ENCODE results near the gene ELAVL2. TPM values are rescaled to one million over a fixed set of nuclear protein-coding genes. Genes with fewer than 3 reads are reported as not detected.

ELAVL2 gene
- polyA plus RNA-seq, 4 donors: 3.3 to 9.7 (median 4.4) TPM

DNA sequence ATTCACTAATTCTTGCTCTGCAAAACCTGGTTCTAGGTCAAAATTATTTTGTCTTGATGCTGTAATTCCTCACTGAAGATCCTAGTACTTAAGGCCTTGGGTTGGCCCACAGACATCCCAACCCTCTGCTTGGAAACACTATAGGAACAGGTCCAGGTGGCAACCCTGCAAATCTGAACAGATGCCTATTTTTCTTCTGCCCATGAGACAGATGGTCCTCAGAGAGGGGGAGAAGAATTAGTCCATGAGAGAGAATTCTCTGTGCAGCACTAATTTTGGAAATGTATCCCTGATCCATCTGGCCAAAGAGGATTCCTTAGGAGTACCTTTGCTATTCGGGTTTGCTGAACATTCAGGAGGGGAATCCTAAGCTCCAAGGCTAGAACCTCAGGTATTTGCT, 156.3 kb downstream of the ELAVL2 start:
- no peak for DNase-seq (ENCODE audit: low read depth in 4 of 4, low spot score in 3 of 4)

DNA sequence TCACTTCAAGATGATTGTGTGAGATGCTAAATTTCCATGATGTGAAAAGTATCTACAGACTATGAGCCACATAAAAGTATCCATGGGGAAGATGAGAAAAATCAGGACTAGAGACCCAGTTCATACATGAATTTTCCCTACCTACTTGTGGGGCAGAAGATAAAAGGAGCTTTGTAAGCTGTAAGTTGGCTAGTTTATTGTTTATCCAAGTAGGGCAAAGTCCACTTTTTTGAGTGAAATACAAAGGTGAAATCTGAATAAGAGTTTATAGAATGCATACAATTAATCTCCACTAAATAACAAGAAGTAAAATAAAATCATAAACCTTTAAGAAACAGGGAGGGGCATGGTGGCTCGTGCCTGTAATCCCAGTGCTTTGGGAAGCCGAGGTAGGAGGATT, 160.4 kb downstream of the ELAVL2 start:
- DNase-seq (ENCODE audit: low read depth in 4 of 4, low spot score in 3 of 4): no peak

DNA sequence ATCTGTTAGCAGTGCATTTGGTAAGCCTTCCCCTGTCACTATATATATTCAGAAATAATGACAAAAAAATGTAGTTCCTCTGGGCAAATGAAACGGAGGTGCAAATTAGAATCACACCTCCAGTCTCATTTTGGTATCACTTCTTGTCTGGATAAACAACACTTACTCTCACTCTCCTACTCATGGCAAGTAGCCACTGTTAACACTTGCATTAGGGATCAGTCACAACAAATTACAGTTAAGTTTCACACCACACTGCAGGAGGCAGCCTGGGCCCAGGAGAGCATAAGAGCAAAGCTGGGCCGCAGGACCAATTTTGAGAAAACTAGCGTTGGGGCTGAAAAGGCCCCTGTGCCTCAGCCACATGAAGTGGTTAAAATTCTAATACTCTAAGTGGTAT, 161.0 kb downstream of the ELAVL2 start:
- no peak for DNase-seq (ENCODE audit: low read depth in 4 of 4, low spot score in 3 of 4)

DNA sequence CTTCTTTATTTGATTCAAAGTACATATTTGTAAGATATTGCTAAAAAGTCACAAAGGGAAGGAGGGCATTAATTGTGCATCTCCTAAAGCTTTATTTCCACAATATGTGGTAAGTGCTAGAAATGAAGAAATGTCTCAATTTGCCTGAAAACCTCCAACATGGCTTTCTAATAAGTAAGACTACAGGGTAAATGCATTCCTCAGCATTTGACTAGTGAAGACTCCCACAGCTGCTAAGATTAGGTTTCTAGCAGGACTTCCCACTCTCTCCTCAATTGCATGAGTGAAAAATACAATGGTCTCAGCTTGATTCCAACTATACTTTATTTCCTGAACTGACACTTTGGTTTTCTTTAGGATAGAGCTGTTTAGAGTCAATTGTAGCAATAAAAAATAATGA, 162.1 kb downstream of the ELAVL2 start:
- DNase-seq (ENCODE audit: low read depth in 4 of 4, low spot score in 3 of 4): no peak

DNA sequence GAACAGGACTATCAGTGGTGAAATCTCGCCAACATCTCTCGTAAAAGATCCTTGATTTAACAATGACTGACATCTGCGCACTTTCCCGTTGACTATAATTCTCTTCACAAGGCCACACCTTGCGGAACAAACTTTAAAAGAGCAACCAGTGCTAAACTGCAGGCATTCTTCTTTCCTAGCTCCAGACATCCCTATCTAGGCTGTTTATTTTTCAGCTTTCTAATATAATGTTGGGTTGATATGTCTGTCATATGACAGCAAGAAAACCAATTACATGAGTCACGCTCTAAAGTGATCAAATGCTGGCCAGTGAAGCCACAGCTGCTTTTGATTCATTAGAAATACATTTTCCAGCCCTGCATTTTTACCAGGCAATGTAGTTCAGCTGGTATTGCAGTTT, 162.5 kb downstream of the ELAVL2 start:
- no peak for DNase-seq (ENCODE audit: low read depth in 4 of 4, low spot score in 3 of 4)

DNA sequence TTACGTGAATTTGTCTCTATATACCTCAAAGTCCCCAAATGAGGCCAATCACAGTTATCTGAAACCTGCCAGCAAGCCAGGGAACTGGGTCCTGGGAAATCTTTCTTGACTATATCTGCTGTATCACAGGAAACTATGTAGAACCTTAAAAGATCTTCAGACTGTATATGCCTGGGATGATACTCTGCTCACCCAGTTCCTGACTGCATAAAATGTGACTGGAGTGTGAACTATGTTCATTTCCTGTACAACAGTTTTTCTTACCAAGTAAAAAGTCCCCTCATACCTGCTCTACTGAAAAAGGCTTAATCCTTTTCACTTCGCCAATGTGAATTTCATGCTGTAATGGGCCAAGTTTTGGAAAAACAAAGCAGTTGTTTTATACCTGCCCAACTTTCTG, 162.9 kb downstream of the ELAVL2 start:
- no peak for DNase-seq (ENCODE audit: low read depth in 4 of 4, low spot score in 3 of 4)

DNA sequence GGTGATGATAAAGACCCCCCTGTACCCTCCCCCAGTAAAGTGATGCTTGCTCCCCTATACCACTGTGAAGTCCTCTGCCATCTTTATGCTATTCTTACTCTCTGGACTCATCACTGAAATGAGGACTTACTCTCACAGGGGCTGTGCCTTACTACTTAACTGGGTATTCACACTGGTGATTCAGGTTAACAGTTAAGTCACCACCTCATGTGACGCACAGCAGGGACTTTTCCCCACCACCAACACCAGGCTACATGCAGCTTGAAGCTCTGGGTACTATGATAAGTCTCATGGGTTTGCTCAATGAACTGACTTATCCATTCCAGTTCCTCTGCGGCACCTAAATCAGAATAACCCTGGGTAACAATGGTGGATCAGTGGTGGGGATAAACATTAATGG, 163.7 kb downstream of the ELAVL2 start:
- no peak for DNase-seq (ENCODE audit: low read depth in 4 of 4, low spot score in 3 of 4)

DNA sequence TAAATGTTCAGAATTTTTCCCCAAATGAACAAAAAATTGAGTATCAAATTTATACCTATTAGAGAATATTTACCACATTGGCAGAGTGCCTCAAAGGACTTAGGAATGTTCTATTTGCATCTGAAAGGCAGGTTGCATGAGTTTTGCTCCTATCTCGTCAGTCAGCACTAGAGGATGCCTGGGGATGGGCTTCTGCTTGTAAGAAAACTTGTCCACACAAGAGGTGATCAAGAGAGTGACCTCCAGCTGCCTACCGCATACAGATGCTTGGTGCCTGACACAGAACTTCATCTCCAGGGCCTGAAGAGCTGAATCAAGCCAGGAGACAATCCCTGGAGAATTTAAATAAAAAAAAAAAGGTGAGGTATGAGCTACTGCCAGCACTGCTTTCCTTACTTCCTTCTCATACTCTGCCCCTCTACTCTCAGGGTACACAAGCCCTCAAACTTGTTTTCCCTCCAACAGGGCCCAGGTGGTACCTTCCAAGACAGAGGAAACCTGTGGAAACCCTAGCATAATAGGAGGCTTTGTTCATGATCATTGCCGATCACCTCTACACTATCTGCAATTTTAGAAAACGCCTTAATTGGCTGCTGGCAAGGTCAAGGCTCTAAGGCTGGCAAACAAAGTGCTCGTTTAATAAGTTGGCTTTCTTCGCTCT, 166.6 kb downstream of the ELAVL2 start:
- no peak for DNase-seq (ENCODE audit: low read depth in 4 of 4, low spot score in 3 of 4)

DNA sequence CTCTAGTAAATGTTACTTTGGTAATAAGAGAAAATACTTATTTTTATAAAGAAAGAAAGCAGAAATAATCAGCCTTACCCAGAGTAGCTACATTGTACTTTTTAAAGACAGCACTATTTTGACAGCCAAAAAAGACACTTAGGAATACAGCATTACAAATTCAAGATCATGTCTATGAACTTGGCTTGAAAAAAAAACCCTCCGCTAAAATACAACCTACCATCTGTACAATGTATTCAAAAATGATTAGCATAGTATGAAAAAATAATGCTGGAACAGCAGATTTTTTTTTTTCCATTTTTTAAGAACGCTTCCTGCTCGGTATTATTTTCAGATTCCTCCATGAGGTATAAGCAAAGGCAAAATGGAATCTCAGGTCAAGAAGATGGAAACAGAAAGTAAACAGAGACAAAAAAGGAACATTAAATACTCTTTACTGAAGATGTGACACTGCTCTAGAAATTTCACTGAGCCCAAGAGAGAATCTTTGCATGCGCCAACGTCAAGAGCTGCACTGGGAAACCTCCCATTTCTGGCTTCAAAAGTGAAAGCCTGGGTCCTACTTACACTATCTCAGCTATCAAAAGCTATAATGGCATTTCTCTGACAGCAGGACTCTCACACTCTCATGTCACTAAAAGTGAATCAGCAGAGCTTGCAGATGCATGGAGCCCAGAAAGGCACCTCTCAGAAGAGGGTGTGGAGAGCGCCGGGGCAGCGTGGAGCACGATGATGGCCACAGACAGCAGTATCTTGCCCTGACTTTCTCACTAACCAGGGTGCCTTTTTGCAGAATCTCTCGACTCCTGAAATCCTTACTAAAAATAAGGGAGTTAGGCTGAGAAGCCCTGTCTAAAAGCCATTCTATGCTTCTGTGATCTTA, 167.4 kb downstream of the ELAVL2 start:
- DNase-seq (ENCODE audit: low read depth in 4 of 4, low spot score in 3 of 4): no peak

DNA sequence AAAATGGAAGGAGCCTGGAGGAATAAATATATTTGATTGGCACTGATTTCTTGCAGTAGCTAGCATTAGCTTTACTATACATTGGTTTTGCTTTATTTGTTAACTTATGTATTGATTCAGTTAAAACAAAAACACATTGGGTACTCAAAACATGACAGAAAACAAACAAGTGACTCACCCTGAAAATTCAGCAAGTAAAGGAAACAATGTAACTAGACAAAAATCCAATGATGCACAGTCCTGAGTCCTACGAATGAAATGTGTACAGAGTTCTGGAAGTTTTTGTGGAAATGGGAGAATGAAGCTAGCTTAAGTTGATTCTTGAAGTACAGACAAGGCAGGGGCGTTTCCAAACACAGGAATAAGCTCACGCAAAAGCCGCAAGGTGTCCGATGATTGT, 175.0 kb downstream of the ELAVL2 start:
- DNase-seq (ENCODE audit: low read depth in 4 of 4, low spot score in 3 of 4): no peak

DNA sequence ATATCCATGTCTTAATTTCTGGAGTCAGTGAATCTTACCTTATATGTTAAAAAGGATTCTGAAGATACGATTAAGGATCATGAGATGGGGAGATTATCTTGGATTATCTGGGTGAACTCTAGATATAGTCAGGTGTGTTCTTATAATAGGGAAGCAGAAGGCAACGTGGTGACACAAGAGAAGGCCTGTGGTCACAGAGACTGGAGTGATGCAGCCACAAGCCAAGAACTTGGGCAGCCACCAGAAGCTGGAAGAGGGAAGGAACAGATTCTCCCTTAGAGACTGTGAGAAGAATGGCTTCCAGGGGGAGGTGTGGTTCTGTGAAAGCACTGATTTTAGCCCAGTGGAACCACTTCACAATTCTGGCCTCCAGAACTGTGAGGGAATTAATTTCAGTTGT, 177.4 kb downstream of the ELAVL2 start:
- no peak for DNase-seq (ENCODE audit: low read depth in 4 of 4, low spot score in 3 of 4)

DNA sequence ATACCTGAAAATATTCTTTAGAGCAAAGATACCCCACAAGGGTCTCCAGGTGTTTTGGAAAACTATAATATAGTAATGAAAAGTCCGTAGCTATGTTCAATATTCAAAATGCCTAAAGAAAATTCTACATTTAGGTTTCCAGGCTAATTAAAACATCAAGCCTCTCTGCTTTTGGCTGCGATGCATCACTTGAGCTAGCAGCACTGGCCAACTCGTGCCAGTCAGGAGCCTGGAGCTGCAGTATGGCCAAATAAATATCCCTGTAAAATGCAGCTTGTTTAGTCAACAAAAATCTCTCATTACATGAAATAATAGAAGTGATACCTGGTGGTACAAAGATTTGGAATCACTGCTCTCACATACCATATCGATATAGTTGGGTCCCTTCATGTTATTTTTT, 181.1 kb downstream of the ELAVL2 start:
- no peak for DNase-seq (ENCODE audit: low read depth in 4 of 4, low spot score in 3 of 4)

DNA sequence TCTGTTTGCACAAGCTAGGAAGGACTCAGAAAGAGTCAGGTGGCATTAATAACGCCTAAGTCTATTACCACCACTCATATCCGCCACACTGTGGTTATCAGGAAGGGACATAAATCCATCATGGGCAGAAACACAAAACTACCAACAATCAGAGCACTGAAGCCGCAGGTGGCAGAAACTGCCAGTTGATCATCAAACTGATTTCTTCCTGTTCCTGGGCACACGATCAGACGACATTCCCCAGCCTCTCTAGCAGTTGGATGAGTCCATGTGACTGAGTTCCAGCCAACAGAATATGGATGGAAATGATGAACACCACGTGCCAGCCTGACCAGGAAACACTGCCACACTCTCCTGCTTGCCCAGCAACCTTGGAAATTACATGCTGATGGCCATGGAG, 181.7 kb downstream of the ELAVL2 start:
- DNase-seq (ENCODE audit: low read depth in 4 of 4, low spot score in 3 of 4): no peak

DNA sequence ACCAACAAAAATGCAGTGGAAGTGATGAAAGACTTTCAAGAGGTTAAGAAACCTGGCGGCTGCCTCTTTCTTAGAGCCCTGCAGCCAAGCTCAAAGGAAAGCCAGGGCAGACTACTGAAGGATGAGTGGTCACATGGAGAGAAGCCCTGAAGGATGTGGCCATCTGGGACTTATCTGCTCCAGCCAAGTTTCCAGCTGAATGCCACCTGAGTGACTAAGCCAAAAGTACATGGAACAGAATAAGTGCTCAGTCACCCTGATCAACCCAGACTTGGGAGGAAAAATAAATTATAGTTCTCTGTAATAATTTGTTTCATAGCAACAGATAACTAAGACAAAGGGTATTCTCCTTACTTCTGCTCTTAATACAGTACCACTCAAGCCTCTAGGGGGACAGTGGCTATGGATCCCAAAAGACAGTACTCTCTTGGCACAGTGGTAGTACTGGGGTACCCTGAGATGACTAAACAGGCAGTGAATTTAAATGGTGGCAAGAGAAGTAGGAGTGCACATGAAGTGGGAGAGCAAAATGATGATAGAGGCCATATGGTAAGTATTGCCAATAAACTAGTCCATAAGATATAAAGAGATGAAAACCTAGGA, 182.3 kb downstream of the ELAVL2 start:
- no peak for DNase-seq (ENCODE audit: low read depth in 4 of 4, low spot score in 3 of 4)

All from left renal pelvis (tissue), 4 donors.